Gastrocnemius medialis (tissue), 4 donors: ENCODE measurements around the gene MAEA. TPM values are rescaled to one million over a fixed set of nuclear protein-coding genes. Genes with fewer than 3 reads are reported as not detected.

Source experiments
- ATAC-seq, 2 donors: fragments of 150-250 bp; one replicate each; pipeline ENCODE4 v1.9.1; 2016
- DNase-seq, 2 donors: peaks; one replicate each; pipeline ENCODE4 v3.0.0-alpha.2; 2019
- H3K27ac ChIP-seq, 4 donors: fragments of 200-600 bp; sonication (generic); 1 replicate in 1 of 4; 2 replicates in 3 of 4; pipeline ENCODE4 v1.5.1; 2016 to 2018; ENCODE audit warnings: mild to moderate bottlenecking in 2 of 4, moderate library complexity in 1 of 4
- H3K27me3 ChIP-seq, 3 donors: fragments of 200-600 bp; sonication (generic) in 2 of 3; 1 replicate in 1 of 3; 2 replicates in 2 of 3; pipeline versions ENCODE4 v1.5.1 to v1.6.0; 2016 to 2019; ENCODE audit warnings: mild to moderate bottlenecking in 1 of 3, moderate library complexity in 1 of 3
- H3K36me3 ChIP-seq, 2 donors: fragments of 200-600 bp; sonication (generic) in 1 of 2; one replicate each; pipeline ENCODE4 v1.5.1; 2017 to 2018
- H3K4me1 ChIP-seq, 2 donors: fragments of 200-600 bp; sonication (generic) in 1 of 2; one replicate each; pipeline ENCODE4 v1.5.1; 2016 to 2017; ENCODE audit warnings: mild to moderate bottlenecking in 2 of 2
- H3K4me3 ChIP-seq, 4 donors: fragments of 200-600 bp; sonication (generic) in 3 of 4; 1 replicate in 1 of 4; 2 replicates in 3 of 4; pipeline ENCODE4 v1.5.1; 2016 to 2019; ENCODE audit warnings: mild to moderate bottlenecking in 2 of 4
- H3K9me3 ChIP-seq, 3 donors: fragments of 200-600 bp; sonication (generic) in 2 of 3; 1 replicate in 1 of 3; 2 replicates in 2 of 3; pipeline ENCODE4 v1.5.1; 2016 to 2019
- CTCF ChIP-seq, 5 experiments: fragments of 450-650 bp in 3 of 5; fragments of 200-600 bp in 2 of 5; sonication (generic) in 2 of 5; IDR thresholded peaks in 4 of 5; conservative IDR thresholded peaks in 1 of 5; 1 replicate in 4 of 5; 2 replicates in 1 of 5; pipeline ENCODE4 v1.5.1; 2016 to 2019; ENCODE audit warnings: antibody characterized with exemption in 5 of 5, mild to moderate bottlenecking in 3 of 5, moderate library complexity in 3 of 5
- POLR2A ChIP-seq, 2 donors: fragments of 450-650 bp; IDR thresholded peaks; one replicate each; pipeline ENCODE4 v1.6.1; 2017; ENCODE audit warnings: antibody characterized with exemption in 2 of 2, mild to moderate bottlenecking in 2 of 2, moderate library complexity in 2 of 2
- in situ Hi-C, 4 donors: fragments of 200-750 bp; cut with MboI; loops; one replicate each; pipeline versions ENCODE4 v1.15.0 to v1.8.0; 2017; ENCODE audit warnings: low sequenced_read_pairs in 4 of 4
- intact Hi-C: fragments of 100-400 bp; cut with DNase I; formaldehyde crosslinking; loops from one replicate; pipeline ENCODE4 v1.15.1; 2023; ENCODE audit warnings: low total_unique reads
- total RNA-seq, 4 donors: library from RNA; depleted of rRNA; stranded (reverse); fragments of >200 nt; gene quantifications; one replicate each; pipeline versions ENCODE4 v1.1.0 to v1.2.3, GENCODE V29; 2016

Gene MAEA
- total RNA-seq, 4 donors from 2014 or later = 30.0 to 42.7 (median 34.3) TPM

GRCh38 chr4:1283711-1284110 is 6.0 kb upstream of the MAEA start:
- TF ChIP-seq POLR2A (IDR thresholded peaks at IDR 0.05) = no peak
- TF ChIP-seq CTCF (IDR thresholded peaks at IDR 0.05 in 4 of 5, conservative IDR thresholded peaks at IDR 0.05 in 1 of 5) = no peak
- Histone ChIP-seq H3K27ac (no peak overlapping the region), H3K4me3 (no peak overlapping the region), H3K36me3 (no peaks in the 10 kb centered on the region), H3K9me3 (no peaks in the 10 kb centered on the region), H3K27me3 (no peaks in the 10 kb centered on the region), H3K4me1 (peaks cover 1 to 3% of the 10 kb centered on the region in 2 donors)
- intact Hi-C loops (no loop called here), in situ Hi-C loops (no loop called here)
- DNase-seq (no peak), ATAC-seq (no peak)

- ATAC-seq = no peak
- no peak for TF ChIP-seq POLR2A (IDR thresholded peaks at IDR 0.05)
- TF ChIP-seq CTCF (IDR thresholded peaks at IDR 0.05 in 4 of 5, conservative IDR thresholded peaks at IDR 0.05 in 1 of 5) = no peak
- Histone ChIP-seq H3K4me3 (no peak overlapping the region), H3K9me3 (no peaks in the 10 kb centered on the region), H3K27me3 (no peaks in the 10 kb centered on the region), H3K36me3 (no peaks in the 10 kb centered on the region), H3K4me1 (peaks cover 7 to 8% of the 10 kb centered on the region in 2 donors), H3K27ac (no peak overlapping the region)
- intact Hi-C loops = no loop called here
- DNase-seq = no peak
- in situ Hi-C loops = no loop called here
These were observed 4.4 kb upstream of the MAEA start for GRCh38 chr4:1285151-1285789.

GRCh38 chr4:1285790-1286553 is 3.7 kb upstream of the MAEA start:
- no peak overlapping the region for H3K27ac ChIP-seq
- no peak for ATAC-seq
- in situ Hi-C loops (no loop called here), intact Hi-C loops (no loop called here)
- no peak overlapping the region for H3K4me3 ChIP-seq
- TF ChIP-seq CTCF (IDR thresholded peaks at IDR 0.05 in 4 of 5, conservative IDR thresholded peaks at IDR 0.05 in 1 of 5) = no peak
- TF ChIP-seq POLR2A (IDR thresholded peaks at IDR 0.05) = no peak
- peaks cover 10 to 13% of the 10 kb centered on the region in 2 donors for H3K4me1 ChIP-seq
- DNase-seq = no peak
- H3K36me3 ChIP-seq = no peaks in the 10 kb centered on the region
- no peaks in the 10 kb centered on the region for H3K27me3 ChIP-seq
- H3K9me3 ChIP-seq = no peaks in the 10 kb centered on the region

- Histone ChIP-seq H3K4me3 (peak overlapping the region; percentile 78 to 89 (median 84)), H3K4me1 (peaks cover 31 to 38% of the 10 kb centered on the region in 2 donors), H3K36me3 (no peaks in the 10 kb centered on the region), H3K27me3 (no peaks in the 10 kb centered on the region), H3K27ac (peak overlapping the region; percentile 84 to 93 (median 88)), H3K9me3 (no peaks in the 10 kb centered on the region)
- no peak for TF ChIP-seq POLR2A (IDR thresholded peaks at IDR 0.05)
- TF ChIP-seq CTCF (IDR thresholded peaks at IDR 0.05 in 4 of 5, conservative IDR thresholded peaks at IDR 0.05 in 1 of 5) = no peak
- intact Hi-C loops = loop anchor here (1.0 kb wide), 2 partner anchors 39 to 59 kb away; partner anchors contain the start of genes CTBP1 and UVSSA
- ATAC-seq (no peak), DNase-seq (no peak)
- in situ Hi-C loops = no loop called here
These were observed 905 bp upstream of the MAEA start for GRCh38 chr4:1288786-1289185.
